GM10266 (cell line): Measurements from ENCODE around the gene LYRM9.

Experiments
- DNase-seq: peaks from one replicate; pipeline ENCODE4 v3.0.0; 2012; ENCODE audit errors: extremely low spot score
- CTCF ChIP-seq: IDR thresholded peaks from 2 replicates; pipeline ENCODE4 v1.5.1; 2012; ENCODE audit warnings: mild to moderate bottlenecking, low read depth; ENCODE audit not compliant: control insufficient read depth, insufficient read depth; ENCODE audit errors: missing control alignments

LYRM9 gene

DNA sequence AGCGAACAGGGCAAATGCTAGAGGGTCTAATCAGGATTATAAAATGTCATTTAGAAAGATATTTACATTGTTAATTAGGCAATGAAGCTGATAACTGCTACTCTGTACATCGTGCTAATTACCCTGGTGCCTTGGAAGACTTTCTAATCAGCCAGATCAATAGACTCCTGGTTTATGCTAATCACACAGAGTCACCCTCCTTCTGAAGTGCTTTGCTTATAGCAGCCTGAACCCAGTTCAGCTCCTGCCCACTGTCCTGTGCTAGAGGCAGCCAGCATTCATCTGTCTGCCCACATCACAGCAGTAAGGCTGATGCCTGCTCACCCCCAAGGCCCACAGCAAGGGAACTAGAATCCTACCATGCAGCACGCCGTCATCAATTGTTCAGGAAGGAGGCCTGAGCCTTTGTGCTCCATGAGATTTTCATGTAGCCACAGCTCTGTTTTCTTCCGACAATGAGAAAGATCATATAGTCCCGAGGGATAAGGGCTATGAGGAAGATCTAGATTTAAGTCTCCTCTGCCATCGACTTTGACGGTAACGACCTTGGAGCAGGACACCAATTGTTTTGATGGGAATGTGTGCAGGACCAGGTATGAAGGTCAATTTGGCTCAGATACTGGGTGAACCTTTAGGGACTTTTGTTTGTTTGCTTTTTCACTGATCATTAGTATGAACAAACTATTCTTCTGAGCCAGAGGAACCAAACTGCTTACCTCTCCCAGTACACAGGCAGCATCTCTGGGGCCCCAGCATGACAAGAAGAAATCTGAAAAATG is 12.5 kb upstream of the LYRM9 start:
- no peak for DNase-seq
- TF ChIP-seq CTCF: no peak

DNA sequence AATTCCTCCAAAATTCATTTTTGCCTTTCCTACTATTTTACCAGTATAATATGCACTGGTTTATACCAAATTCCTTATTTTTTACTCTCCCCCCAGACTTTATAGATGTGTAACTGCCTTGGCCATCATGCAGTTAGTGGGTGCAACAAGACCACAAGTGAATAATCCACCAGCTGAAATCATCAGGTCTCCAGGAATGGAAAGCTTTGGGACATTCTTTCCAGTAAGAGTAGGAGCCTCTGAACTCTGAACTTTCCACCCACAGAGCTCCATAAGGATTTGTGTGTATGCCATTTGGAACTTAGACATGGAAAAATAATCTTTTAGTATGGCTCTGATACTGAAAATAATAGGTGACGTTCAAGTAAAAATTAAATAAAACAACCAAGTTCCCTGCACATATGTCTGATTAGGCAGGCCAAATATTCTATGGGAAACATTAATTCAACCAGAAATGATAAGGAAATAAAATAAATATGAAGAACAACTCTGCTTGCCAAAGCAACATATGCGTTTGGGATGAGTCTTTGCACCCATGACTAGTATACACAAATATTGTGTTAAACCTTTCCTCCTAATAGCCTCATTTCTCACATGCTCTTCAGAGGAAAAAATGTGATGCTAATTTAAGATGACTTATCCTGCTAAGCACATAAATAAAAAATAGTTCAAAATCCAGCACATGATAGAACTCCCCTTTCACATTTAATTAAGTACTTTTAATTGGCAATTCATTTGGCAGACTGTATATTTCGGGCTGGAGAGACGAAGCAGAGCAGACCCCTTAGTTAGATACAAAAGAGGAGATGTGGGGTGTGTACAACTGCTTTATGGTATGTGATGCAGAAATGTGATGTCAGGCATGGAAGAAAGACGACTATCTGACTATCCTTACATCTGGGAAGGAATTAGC is 11.6 kb upstream of the LYRM9 start:
- TF ChIP-seq CTCF: no peak
- no peak for DNase-seq

GRCh38 chr17:27904114-27904513 is 10.9 kb upstream of the LYRM9 start:
- DNase-seq: no peak
- TF ChIP-seq CTCF: no peak

DNA sequence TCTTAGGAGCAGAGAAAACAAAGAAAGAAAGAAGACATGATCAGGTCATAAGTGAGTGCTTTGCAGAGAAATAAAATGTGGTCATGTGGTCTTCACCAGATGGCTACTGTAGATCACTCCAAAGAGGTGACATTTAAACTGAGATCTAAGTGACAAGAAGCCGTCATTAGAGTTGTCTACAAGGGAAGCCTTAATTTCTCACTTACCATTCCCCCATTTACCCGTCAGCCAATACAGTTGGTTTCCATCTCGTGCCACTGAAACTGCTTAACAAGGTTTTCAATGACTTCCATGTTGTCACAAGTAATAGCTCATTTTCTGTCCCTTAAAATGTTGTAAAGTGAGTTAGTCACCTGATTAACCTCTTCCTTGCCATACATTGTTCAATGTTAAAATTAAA is 6.4 kb upstream of the LYRM9 start:
- DNase-seq: no peak
- no peak for TF ChIP-seq CTCF

DNA sequence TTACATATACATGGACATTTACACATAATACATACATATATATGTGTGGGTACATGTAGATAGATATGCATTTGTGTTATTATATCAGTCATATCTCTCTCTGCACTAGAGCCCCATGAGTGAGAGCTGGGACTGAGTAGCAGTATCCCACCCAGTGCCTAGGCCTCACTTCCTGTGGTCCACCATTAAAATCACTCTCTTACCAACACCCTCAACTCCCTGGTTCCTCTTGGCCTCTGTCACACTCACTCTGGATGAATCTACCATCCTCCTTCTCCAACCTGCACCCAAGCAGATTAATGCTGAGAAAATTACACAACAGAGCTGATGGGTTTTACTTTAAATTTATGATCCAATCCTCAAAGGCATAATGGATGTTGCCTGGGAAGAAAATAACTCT is 4.9 kb upstream of the LYRM9 start:
- no peak for TF ChIP-seq CTCF
- DNase-seq: no peak

- DNase-seq: no peak
- TF ChIP-seq CTCF: no peak
Observed at GRCh38 chr17:27896701-27897100, 3.5 kb upstream of the LYRM9 start.
